H1 (cell line): ENCODE measurements around the gene NPAS4. TPM values are rescaled to one million over a fixed set of nuclear protein-coding genes. Genes with fewer than 3 reads are reported as not detected.

Experiments
- CTCF ChIA-PET: fragments of 300-600 bp; sonication (Branson Sonifier 250); formaldehyde crosslinking; loops from one replicate; lab custom pipeline; 2021; ENCODE audit not compliant: partially characterized antibody; lab: Charles Lee
- POLR2A ChIA-PET: fragments of 300-600 bp; sonication (Branson Sonifier 250); formaldehyde crosslinking; loops from one replicate; lab custom pipeline; 2021; ENCODE audit warnings: inconsistent platforms; ENCODE audit not compliant: partially characterized antibody; lab: Charles Lee
- DNase-seq, 2 experiments: peaks; one replicate each; pipeline versions ENCODE4 v3.0.0 to v3.0.0-alpha.2; 2010 to 2022; ENCODE audit warnings: low spot score in 2 of 2, low read depth in 1 of 2, mixed read lengths in 1 of 2
- FAIRE-seq: peaks from 2 replicates; lab custom pipeline; 2011; peaks lifted over from hg19 to GRCh38; lab: Jason Lieb, UNC
- H2AFZ ChIP-seq: 2 replicates; pipeline ENCODE4 v1.8.1; 2012; ENCODE audit warnings: low read length, inconsistent platforms
- H2AK5ac ChIP-seq: 2 replicates; pipeline ENCODE4 v1.6.1; 2013; ENCODE audit warnings: low read depth, low read length
- H2BK120ac ChIP-seq: replicated peaks from 2 replicates; pipeline ENCODE3; 2013; ENCODE audit warnings: low read depth, low read length, inconsistent platforms
- H2BK12ac ChIP-seq: 2 replicates; pipeline ENCODE4 v1.6.1; 2013; ENCODE audit warnings: low read depth, low read length
- H2BK15ac ChIP-seq: 2 replicates; pipeline ENCODE4 v1.6.1; 2013; ENCODE audit warnings: low read length
- H2BK20ac ChIP-seq: 2 replicates; pipeline ENCODE4 v1.6.1; 2013; ENCODE audit warnings: low read length
- H2BK5ac ChIP-seq: 2 replicates; pipeline ENCODE4 v1.6.1; 2013; ENCODE audit warnings: low read depth, low read length
- H3K14ac ChIP-seq: 2 replicates; pipeline ENCODE4 v1.6.1; 2013; ENCODE audit warnings: inconsistent platforms; ENCODE audit not compliant: insufficient read length
- H3K18ac ChIP-seq: 2 replicates; pipeline ENCODE4 v1.6.1; 2013; ENCODE audit warnings: low read length; ENCODE audit errors: extremely low read depth
- H3K23ac ChIP-seq: 2 replicates; pipeline ENCODE4 v1.6.1; 2013; ENCODE audit warnings: inconsistent platforms; ENCODE audit not compliant: insufficient read length
- H3K23me2 ChIP-seq: 2 replicates; pipeline ENCODE4 v1.6.1; 2013; ENCODE audit warnings: low read depth, low read length
- H3K27ac ChIP-seq: 2 replicates; pipeline ENCODE4 v1.6.1; 2011; ENCODE audit warnings: low read depth, low read length, inconsistent platforms
- H3K27me3 ChIP-seq, 4 experiments: replicated peaks in 1 of 4; 1 replicate in 1 of 4; 2 replicates in 3 of 4; pipeline versions ENCODE4 v1.6.1 to v1.8.1; 2011 to 2013; ENCODE audit warnings: low read length in 3 of 4, mild to moderate bottlenecking in 3 of 4, inconsistent platforms in 2 of 4, mixed read lengths in 2 of 4, moderate library complexity in 1 of 4; ENCODE audit not compliant: control insufficient read depth in 3 of 4, insufficient read depth in 3 of 4; ENCODE audit errors: extremely low read depth in 1 of 4
- H3K36me3 ChIP-seq, 4 experiments: 2 replicates each; pipeline versions ENCODE4 v1.6.1 to v1.8.1; 2011 to 2013; ENCODE audit warnings: mild to moderate bottlenecking in 4 of 4, low read length in 3 of 4, moderate library complexity in 2 of 4, control low read depth in 1 of 4, inconsistent platforms in 1 of 4; ENCODE audit not compliant: insufficient read depth in 4 of 4, control insufficient read depth in 2 of 4
- H3K4ac ChIP-seq: replicated peaks from 2 replicates; pipeline ENCODE3; 2013; ENCODE audit warnings: low read length, low read depth, mixed read lengths, inconsistent platforms; ENCODE audit not compliant: insufficient read length
- H3K4me1 ChIP-seq, 4 experiments: replicated peaks in 1 of 4; 1 replicate in 1 of 4; 2 replicates in 3 of 4; pipeline versions ENCODE4 v1.6.1 to v1.8.1; 2011 to 2013; ENCODE audit warnings: low read length in 3 of 4, inconsistent platforms in 2 of 4, mixed read lengths in 1 of 4; ENCODE audit not compliant: insufficient read depth in 4 of 4, control insufficient read depth in 3 of 4
- H3K4me2 ChIP-seq, 2 experiments: 2 replicates each; pipeline versions ENCODE4 v1.6.1 to v1.8.1; 2011 to 2013; ENCODE audit warnings: low read depth in 2 of 2, low read length in 2 of 2, control low read depth in 1 of 2, inconsistent platforms in 1 of 2, mild to moderate bottlenecking in 1 of 2; ENCODE audit not compliant: insufficient read depth in 1 of 2
- H3K4me3 ChIP-seq, 4 experiments: fragments of 200-600, 300-600 bp in 1 of 4; sonication (generic), shearing (Covaris generic), sonication (Bioruptor Twin) in 1 of 4; 2 replicates each; pipeline versions ENCODE4 v1.5.1 to v1.8.1; 2011 to 2016; ENCODE audit warnings: low read length in 4 of 4, low read depth in 3 of 4, control low read depth in 2 of 4, inconsistent platforms in 2 of 4, mild to moderate bottlenecking in 2 of 4, mixed read lengths in 1 of 4, moderate library complexity in 1 of 4; ENCODE audit not compliant: insufficient read depth in 2 of 4; ENCODE audit errors: extremely low read depth in 1 of 4
- H3K56ac ChIP-seq: replicated peaks from 2 replicates; pipeline ENCODE3; 2013; ENCODE audit warnings: low read depth, mild to moderate bottlenecking, mixed read lengths, low read length, inconsistent platforms; ENCODE audit not compliant: insufficient read length
- H3K79me1 ChIP-seq: 2 replicates; pipeline ENCODE4 v1.6.1; 2013; ENCODE audit warnings: low read depth, low read length, control low read depth
- H3K79me2 ChIP-seq, 2 experiments: 2 replicates each; pipeline versions ENCODE4 v1.6.1 to v1.8.1; 2012 to 2013; ENCODE audit warnings: low read length in 2 of 2, mild to moderate bottlenecking in 2 of 2, inconsistent platforms in 1 of 2; ENCODE audit not compliant: insufficient read depth in 2 of 2, control insufficient read depth in 1 of 2
- H3K9ac ChIP-seq, 4 experiments: replicated peaks in 1 of 4; 1 replicate in 1 of 4; 2 replicates in 3 of 4; pipeline versions ENCODE4 v1.6.1 to v1.8.1; 2011 to 2013; ENCODE audit warnings: low read depth in 3 of 4, low read length in 3 of 4, control low read depth in 2 of 4, mild to moderate bottlenecking in 2 of 4, moderate library complexity in 2 of 4, inconsistent platforms in 1 of 4; ENCODE audit errors: extremely low read depth in 1 of 4
- H3K9me3 ChIP-seq, 2 experiments: 2 replicates each; pipeline versions ENCODE4 v1.6.1 to v1.8.1; 2012 to 2013; ENCODE audit warnings: mild to moderate bottlenecking in 2 of 2, moderate library complexity in 2 of 2, control low read depth in 1 of 2, inconsistent platforms in 1 of 2, low read depth in 1 of 2, low read length in 1 of 2, mixed read lengths in 1 of 2; ENCODE audit not compliant: insufficient read depth in 2 of 2
- H4K20me1 ChIP-seq, 2 experiments: replicated peaks in 1 of 2; 2 replicates each; pipeline versions ENCODE3 to v1.8.1; 2011 to 2013; ENCODE audit warnings: inconsistent platforms in 2 of 2, low read length in 2 of 2, mild to moderate bottlenecking in 1 of 2; ENCODE audit not compliant: insufficient read depth in 2 of 2, control insufficient read depth in 1 of 2
- H4K5ac ChIP-seq: 2 replicates; pipeline ENCODE4 v1.6.1; 2013; ENCODE audit warnings: low read length, low read depth, mixed read lengths, inconsistent platforms; ENCODE audit not compliant: insufficient read length
- H4K8ac ChIP-seq: 2 replicates; pipeline ENCODE4 v1.8.0; 2013; ENCODE audit warnings: mild to moderate bottlenecking, moderate library complexity, low read length, inconsistent platforms; ENCODE audit not compliant: insufficient read depth; ENCODE audit errors: extremely low read depth
- H4K91ac ChIP-seq: replicated peaks from 2 replicates; pipeline ENCODE3; 2013; ENCODE audit warnings: low read length, mixed read lengths, inconsistent platforms; ENCODE audit not compliant: insufficient read length
- CBX8 ChIP-seq: fragments of 300-800, 300-1000 bp; sonication (generic); IDR thresholded peaks from 2 replicates; pipeline ENCODE4 v1.7.1; 2016; ENCODE audit warnings: low read depth, low read length, borderline replicate concordance
- CEBPB ChIP-seq: IDR thresholded peaks from 2 replicates; pipeline ENCODE4 v1.6.1; 2012; ENCODE audit warnings: low read depth, low read length
- CHD1 ChIP-seq: IDR thresholded peaks from 2 replicates; pipeline ENCODE4 v1.6.1; 2012; ENCODE audit warnings: low read depth, low read length, improper control_type of control experiment
- CHD2 ChIP-seq: IDR thresholded peaks from 2 replicates; pipeline ENCODE4 v1.6.1; 2012; ENCODE audit warnings: low read length, improper control_type of control experiment
- NANOG ChIP-seq: IDR thresholded peaks from 2 replicates; pipeline ENCODE4 v1.6.1; 2011; ENCODE audit warnings: low read length, low read depth, mild to moderate bottlenecking, inconsistent platforms; ENCODE audit not compliant: insufficient read depth, poor library complexity, severe bottlenecking
- SIN3A ChIP-seq, 2 experiments: IDR thresholded peaks in 1 of 2; conservative IDR thresholded peaks in 1 of 2; 2 replicates each; pipeline ENCODE4 v1.6.1; 2011 to 2012; ENCODE audit warnings: low read length in 2 of 2, improper control_type of control experiment in 1 of 2, low read depth in 1 of 2, mild to moderate bottlenecking in 1 of 2
- WGBS, 2 experiments: shearing (Covaris generic) in 1 of 2; methylation state at CpG; one replicate each; pipeline versions ENCODE4 v1.1.6 to v1.1.7; 2013 to 2015; ENCODE audit warnings: low lambda C conversion rate in 2 of 2, mixed read lengths in 2 of 2, inconsistent platforms in 1 of 2, low coverage in 1 of 2, missing lambda C conversion rate in 1 of 2; ENCODE audit not compliant: insufficient replicate concordance in 2 of 2, insufficient coverage in 1 of 2, insufficient read length in 1 of 2; ENCODE audit errors: extremely low coverage in 1 of 2, missing lambda C conversion rate in 1 of 2; 5-methylcytosine and 5-hydroxymethylcytosine counted together
- polyA plus RNA-seq, 7 experiments: library from polyadenylated mRNA; depleted of rRNA in 3 of 7; stranded (reverse) in 5 of 7; unstranded in 2 of 7; fragments of >200 nt in 5 of 7; fragments of 200-250 nt in 2 of 7; gene quantifications; 1 replicate in 5 of 7; 2 replicates in 1 of 7; 4 replicates in 1 of 7; pipeline versions ENCODE4 v1.2.1 to v1.2.3, GENCODE V29; 2011 to 2013; ENCODE audit warnings: missing spikeins in 2 of 7, mixed read lengths in 2 of 7
- total RNA-seq: library from RNA; stranded (reverse); fragmentation: NEBNext Ultra II Directional; extraction: Animal tissue kit (Norgen Biotek cat#: 25700); gene quantifications from 2 replicates; pipeline ENCODE4 v1.2.1, GENCODE V29; 2021
- TF ChIP-seq, protein P1 (sequence below): IDR thresholded peaks from 2 replicates; pipeline ENCODE4 v1.6.1; 2012; ENCODE audit warnings: inconsistent platforms

The NPAS4 gene
- total and polyA plus RNA-seq, 2 of the 8 experiments (the other 6 are each of a cell fraction or from before 2014, with no cell fraction given) = 0.73 to 0.99 TPM

DNA sequence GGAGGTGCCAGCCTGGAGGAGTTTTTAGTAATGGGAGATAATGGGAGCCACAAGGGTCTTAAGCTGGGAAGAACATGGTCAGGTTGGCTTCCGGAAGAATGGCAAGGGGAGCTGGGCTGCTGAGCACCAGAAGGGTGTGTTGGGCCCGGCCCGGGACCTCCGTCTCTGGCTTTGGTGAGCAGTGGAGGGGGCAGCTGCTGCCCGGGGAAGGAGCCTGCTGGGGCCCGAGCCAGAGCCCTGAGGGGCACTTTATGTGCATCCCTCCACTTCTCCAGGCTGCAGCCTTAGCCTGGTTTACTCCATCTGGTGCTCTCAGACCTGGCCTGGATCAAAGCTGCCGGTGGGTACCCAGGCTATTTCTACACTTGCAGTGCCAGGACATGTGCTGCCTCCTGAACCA lies 8.7 kb upstream of the NPAS4 start:
- POLR2A ChIA-PET = interaction anchor here (0.8 to 7.7 kb wide), 4 partner anchors 10 to 68 kb away, joined by 4 to 78 read pairs (median 4); partner anchors contain the start of genes DPP3 and NPAS4
- H3K27me3 ChIP-seq = peaks cover 0 to 5% (median 2%) of the 10 kb centered on the region in 4 experiments; a peak in 3 of 7 replicates
- CTCF ChIA-PET = interaction anchor here (0.6 to 9.7 kb wide), 8 partner anchors 9 to 111 kb away, joined by 3 to 202 read pairs (median 8); partner anchors contain the start of genes MRPL11 and NPAS4
- H2AFZ ChIP-seq = no peak overlapping the region
- H3K79me1 ChIP-seq = no peaks in the 10 kb centered on the region
- H3K4me2 ChIP-seq = no peak overlapping the region
- no peak overlapping the region for H3K4me3 ChIP-seq
- H3K56ac ChIP-seq = no peak overlapping the region
- H4K91ac ChIP-seq = peak overlapping the region; percentile 7
- no peaks in the 10 kb centered on the region for H3K9me3 ChIP-seq
- no peak overlapping the region for H2AK5ac ChIP-seq
- H4K8ac ChIP-seq = no peak overlapping the region
- no peaks in the 10 kb centered on the region for H3K79me2 ChIP-seq
- no peak overlapping the region for H3K27ac ChIP-seq
- no peak overlapping the region for H3K18ac ChIP-seq
- no peak overlapping the region for H2BK15ac ChIP-seq
- peaks cover 2% of the 10 kb centered on the region; the same call in 1 of the 2 replicates for H3K23me2 ChIP-seq
- H2BK12ac ChIP-seq = no peak overlapping the region
- H3K9ac ChIP-seq = no peak overlapping the region
- H2BK5ac ChIP-seq = no peak overlapping the region; the same call in 1 of the 2 replicates
- H2BK20ac ChIP-seq = 0 out of 2 replicates have a peak overlapping the region, but pooled peaks have one; percentile 53
- H3K14ac ChIP-seq = no peak overlapping the region
- H3K36me3 ChIP-seq = no peaks in the 10 kb centered on the region
- H3K4me1 ChIP-seq = peaks cover 7 to 30% (median 23%) of the 10 kb centered on the region in 4 experiments
- no peak overlapping the region for H4K5ac ChIP-seq
- no peak overlapping the region for H3K23ac ChIP-seq
- WGBS, 2 experiments = 95% methylated on average over 7 of the region's 7 CpGs; no CpG with 5 or more reads in 1 of the 2 experiments
- H2BK120ac ChIP-seq = no peak overlapping the region
- DNase-seq (no peak), FAIRE-seq (no peak)
- no peaks in the 10 kb centered on the region for H4K20me1 ChIP-seq
- no peak overlapping the region for H3K4ac ChIP-seq
- TF ChIP-seq SIN3A (conservative IDR thresholded peaks at IDR 0.05 in 1 of 2, IDR thresholded peaks at IDR 0.05 in 1 of 2; ENCODE audit: low read depth in 1 of 2, low read length in 2 of 2) (no peak), CBX8 (no peak), CHD1 (no peak), CHD2 (no peak), NANOG (no peak), CEBPB (no peak)
- TF ChIP-seq, protein P1, sequence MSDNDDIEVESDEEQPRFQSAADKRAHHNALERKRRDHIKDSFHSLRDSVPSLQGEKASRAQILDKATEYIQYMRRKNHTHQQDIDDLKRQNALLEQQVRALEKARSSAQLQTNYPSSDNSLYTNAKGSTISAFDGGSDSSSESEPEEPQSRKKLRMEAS = no peak
